ENCODE data around the gene NUP93.
"Not testable (repeated sequence)": the region's sequence is repeated elsewhere in the genome, so short reads cannot be mapped to it uniquely, and the experiment has no call there.

NUP93 gene

GRCh38 chr16:56870276-56870888, 140.5 kb downstream of the NUP93 start:
- DNase-seq (ENCODE audit: low spot score): no peak

- no peak for DNase-seq (ENCODE audit: low spot score)
Observed at GRCh38 chr16:56871172-56871593, 141.3 kb downstream of the NUP93 start.

DNA sequence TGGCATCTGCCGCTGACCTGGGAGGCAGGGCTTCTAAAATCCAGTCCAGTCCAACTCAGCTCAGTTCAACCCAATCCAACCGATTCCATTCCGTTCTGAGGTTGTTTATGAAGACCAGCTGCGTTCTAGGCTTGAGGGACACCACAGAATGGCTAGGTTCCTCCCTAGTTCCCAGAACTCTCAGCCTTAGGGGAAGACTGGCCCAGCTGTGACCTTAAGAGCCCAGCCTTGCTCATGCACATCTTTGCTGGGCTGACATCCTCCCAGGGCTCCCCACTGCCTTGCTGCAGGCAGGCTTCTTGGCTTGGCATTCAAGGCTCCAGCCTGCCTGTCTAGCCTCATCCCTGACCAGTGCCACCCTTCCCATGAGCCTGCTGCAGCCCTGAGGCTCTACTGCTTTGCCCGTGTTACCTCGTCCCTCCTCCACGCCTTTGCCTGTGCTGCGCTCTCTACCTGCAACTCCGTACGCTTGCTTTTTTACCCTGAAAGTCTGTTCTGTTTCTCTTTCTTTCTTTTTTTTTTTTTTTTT, 143.0 kb downstream of the NUP93 start:
- no peak for DNase-seq (ENCODE audit: low spot score)

DNA sequence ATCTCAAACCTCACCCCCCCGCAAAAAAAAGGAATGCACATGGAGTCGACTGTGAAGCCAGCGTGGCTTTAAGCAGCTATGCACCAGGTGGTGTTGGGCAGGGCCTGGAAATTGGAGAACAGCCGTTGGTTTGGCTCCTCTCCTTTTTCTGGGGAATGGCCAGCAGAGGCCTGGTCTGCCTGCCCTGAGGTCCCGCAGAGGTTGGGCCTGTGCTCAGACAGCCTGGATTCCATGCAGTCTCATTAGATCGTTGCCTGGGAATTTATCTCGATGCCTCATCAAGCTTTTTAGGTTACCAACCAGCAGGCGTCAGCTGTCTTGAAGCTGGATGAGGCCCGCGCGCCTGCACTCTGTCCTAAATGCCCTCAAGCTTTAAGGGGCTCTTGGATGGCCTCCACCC, 144.9 kb downstream of the NUP93 start:
- no peak for DNase-seq (ENCODE audit: low spot score)

- no peak for DNase-seq (ENCODE audit: low spot score)
Observed at GRCh38 chr16:56876048-56876447, 146.1 kb downstream of the NUP93 start.

- DNase-seq (ENCODE audit: low spot score): no peak
Observed at GRCh38 chr16:56877486-56878182, 147.7 kb downstream of the NUP93 start.

DNA sequence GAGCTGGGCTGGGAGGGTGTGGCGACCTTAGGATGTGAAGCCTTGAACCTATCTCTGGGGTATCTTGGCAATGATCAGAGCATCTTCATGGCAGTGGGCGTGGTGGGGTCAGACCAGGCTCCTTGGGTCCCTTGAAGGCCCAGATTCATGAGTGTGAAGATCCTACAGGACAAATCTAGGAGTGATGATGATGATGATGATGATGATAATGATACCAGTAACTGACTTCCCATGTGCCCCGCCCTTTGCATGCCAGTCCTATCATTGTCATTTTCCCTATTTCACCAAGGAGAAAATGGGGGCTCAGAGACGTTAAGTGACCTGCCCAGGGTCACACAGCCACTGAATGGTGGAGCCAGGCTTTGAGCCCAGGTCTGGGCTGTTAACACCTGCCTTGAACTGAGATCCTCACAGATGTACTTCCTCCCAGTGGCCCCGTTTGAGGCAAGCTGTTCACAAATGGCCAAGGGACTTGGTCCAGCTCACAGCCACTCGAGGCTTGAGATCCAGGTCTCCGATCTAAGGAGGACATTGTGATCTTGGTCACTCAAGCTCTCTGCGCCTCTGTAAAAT, 148.4 kb downstream of the NUP93 start:
- DNase-seq (ENCODE audit: low spot score): no peak

- no peak for DNase-seq (ENCODE audit: low spot score)
Observed at GRCh38 chr16:56879276-56879675, 149.3 kb downstream of the NUP93 start.

GRCh38 chr16:56880176-56880575, 150.2 kb downstream of the NUP93 start:
- no peak for DNase-seq (ENCODE audit: low spot score)

GRCh38 chr16:56880685-56881084, 150.8 kb downstream of the NUP93 start:
- no peak for DNase-seq (ENCODE audit: low spot score)

DNA sequence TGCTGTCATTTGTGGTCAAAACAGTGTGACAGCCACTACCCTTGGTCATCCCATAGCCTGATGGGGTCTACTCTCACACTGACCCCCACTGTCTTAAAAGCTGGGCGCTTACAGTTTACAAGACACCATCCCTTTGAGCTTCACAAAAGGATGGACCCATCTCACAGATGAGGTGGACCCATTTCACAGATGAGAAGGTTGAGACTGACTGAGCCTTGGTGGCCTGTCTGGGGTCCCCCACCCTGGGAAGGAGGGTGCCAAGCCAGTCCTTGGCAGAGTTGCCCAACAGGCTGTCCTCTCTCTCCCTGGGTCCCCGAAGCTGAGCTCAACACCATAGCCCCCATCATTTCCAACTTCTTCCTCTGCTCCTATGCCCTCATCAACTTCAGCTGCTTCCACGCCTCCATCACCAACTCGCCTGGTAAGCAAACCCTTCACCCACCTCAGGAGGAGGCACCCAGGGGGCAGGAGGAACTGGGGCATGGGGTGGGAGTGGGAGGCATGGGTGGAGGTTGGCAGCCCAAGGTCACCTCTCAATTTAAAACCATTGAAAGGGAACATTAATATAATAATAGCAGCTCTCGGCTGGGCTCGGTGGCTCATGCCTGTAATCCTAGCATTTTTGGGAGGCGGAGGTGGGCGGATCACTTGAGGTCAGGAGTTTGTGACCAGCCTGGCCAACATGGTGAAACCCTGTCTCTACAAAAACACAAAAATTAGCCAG, 152.3 kb downstream of the NUP93 start:
- no peak for DNase-seq (ENCODE audit: low spot score)

GRCh38 chr16:56883586-56883985, 153.7 kb downstream of the NUP93 start:
- no peak for DNase-seq (ENCODE audit: low spot score)

GRCh38 chr16:56884026-56884582, 154.2 kb downstream of the NUP93 start:
- DNase-seq (ENCODE audit: low spot score): no peak

- DNase-seq (ENCODE audit: low spot score): not testable (repeated sequence)
Observed at GRCh38 chr16:56884929-56885328, 155.0 kb downstream of the NUP93 start.

GRCh38 chr16:56885446-56886162, 155.7 kb downstream of the NUP93 start:
- DNase-seq (ENCODE audit: low spot score): no peak

DNA sequence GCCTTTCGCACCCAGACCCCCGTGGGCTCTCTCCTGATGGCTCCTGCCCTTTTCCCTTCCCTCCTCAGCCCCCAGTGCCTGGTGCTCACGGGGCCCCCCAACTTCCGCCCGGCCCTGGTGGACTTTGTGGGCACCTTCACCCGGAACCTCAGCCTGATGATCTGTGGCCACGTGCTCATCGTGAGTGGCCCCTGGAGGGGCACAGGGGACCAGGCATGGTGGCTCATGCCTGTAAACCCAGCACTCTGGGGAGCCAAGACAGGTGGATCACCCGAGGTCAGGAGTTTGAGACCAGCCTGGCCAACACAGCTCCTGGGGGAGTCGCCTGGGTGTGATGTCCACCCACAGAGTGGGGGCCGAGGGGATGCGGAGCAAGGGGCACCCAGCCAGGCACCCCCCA, 156.4 kb downstream of the NUP93 start:
- DNase-seq (ENCODE audit: low spot score): no peak

GRCh38 chr16:56886826-56887225, 156.9 kb downstream of the NUP93 start:
- DNase-seq (ENCODE audit: low spot score): no peak

- no peak for DNase-seq (ENCODE audit: low spot score)
Observed at GRCh38 chr16:56888806-56889205, 158.9 kb downstream of the NUP93 start.

DNA sequence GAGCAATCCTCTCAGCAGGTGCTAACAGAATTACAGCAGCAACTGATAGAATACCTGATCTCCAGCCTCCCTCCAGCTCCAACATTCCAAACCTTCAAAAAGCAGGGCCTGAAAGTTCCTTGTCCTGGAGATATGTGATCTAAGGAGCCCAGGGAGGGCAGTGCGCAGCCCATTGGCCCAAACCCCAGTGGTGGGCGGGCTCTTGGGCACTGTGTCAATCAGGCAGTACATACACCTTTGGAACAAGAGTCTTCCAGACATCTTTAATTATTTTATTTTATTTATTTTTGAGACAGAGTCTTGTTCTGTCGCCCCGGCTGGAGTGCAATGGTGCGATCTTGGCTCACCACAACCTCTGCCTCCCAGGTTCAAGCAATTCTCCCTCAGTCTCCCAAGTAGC, 159.3 kb downstream of the NUP93 start:
- DNase-seq (ENCODE audit: low spot score): no peak

GRCh38 chr16:56891685-56892084, 161.8 kb downstream of the NUP93 start:
- DNase-seq (ENCODE audit: low spot score): no peak

DNA sequence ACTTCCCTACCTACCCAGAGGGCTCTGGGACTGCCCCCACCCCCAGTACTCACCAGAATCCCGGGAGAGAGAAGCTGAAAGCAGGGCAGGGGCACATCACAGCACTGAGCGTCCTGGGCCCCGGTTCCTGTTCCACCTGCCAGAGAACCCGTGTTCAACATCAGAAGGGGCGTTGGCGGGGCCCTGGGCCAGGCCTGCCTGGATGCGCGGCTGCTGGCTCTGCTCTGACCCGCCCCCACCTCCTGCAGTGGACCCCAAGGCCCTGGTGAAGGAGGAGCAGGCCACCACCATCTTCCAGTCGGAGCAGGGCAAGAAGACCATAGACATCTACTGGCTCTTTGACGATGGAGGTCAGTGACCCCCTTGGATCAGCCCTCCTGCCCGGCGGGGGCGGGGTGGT, 162.8 kb downstream of the NUP93 start:
- no peak for DNase-seq (ENCODE audit: low spot score)
